ENCODE measurements around the gene ASAP2.

Gene ASAP2

GRCh38 chr2:9273486-9274130, 67.0 kb downstream of the ASAP2 start:
- H3K4me3 ChIP-seq (ENCODE audit: low read depth in 1 of 2, low read length in 2 of 2), result no peak overlapping the region
- peaks cover 3 to 21% of the 10 kb centered on the region in 2 donors for H3K4me1 ChIP-seq (ENCODE audit: control insufficient read depth in 1 of 2, insufficient read depth in 2 of 2, low read length in 2 of 2)
- no peaks in the 10 kb centered on the region for H3K9me3 ChIP-seq (ENCODE audit: control insufficient read depth in 1 of 2, low read length in 2 of 2)
- H3K27ac ChIP-seq (ENCODE audit: low read length), result no peak overlapping the region
- no peaks in the 10 kb centered on the region for H3K36me3 ChIP-seq (ENCODE audit: control insufficient read depth in 1 of 2, insufficient read depth in 2 of 2, low read length in 2 of 2)
- H3K27me3 ChIP-seq (ENCODE audit: low read depth, low read length), result no peaks in the 10 kb centered on the region

DNA sequence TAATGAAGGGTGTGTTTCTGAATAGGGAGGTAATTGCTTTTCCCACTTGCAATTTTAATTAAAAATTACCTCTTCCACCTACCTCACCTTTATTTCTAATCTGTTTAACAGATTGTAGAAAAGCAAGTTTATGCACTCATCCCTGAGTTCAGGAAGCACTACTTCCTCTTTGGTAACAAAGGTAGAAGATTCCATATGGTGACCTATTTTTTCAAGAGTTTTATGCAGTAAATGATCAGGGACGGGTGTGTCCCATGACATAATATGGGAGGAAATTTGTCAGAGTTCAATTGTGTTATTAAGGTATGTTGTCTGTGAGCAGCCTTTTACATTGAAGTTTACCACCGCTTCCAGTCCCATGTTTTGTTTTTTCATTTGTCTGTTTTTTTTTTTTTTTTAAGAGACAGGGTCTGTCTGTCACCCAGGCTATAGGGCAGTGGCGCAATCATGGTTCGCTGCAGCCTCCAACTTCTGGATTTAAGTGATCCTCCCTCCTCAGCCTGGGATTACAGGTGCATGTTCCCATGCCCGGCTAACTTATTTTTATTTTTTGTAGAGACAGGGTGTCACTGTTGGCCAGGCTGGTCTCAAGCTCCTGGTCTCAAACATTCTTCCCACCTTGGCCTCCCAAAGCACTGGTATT, 68.2 kb downstream of the ASAP2 start:
- Histone ChIP-seq H3K27ac (ENCODE audit: low read length) (no peak overlapping the region), H3K9me3 (ENCODE audit: control insufficient read depth in 1 of 2, low read length in 2 of 2) (no peaks in the 10 kb centered on the region), H3K4me3 (ENCODE audit: low read depth in 1 of 2, low read length in 2 of 2) (no peak overlapping the region), H3K36me3 (ENCODE audit: control insufficient read depth in 1 of 2, insufficient read depth in 2 of 2, low read length in 2 of 2) (no peaks in the 10 kb centered on the region), H3K4me1 (ENCODE audit: control insufficient read depth in 1 of 2, insufficient read depth in 2 of 2, low read length in 2 of 2) (peaks cover 3 to 16% of the 10 kb centered on the region in 2 donors), H3K27me3 (ENCODE audit: low read depth, low read length) (no peaks in the 10 kb centered on the region)

DNA sequence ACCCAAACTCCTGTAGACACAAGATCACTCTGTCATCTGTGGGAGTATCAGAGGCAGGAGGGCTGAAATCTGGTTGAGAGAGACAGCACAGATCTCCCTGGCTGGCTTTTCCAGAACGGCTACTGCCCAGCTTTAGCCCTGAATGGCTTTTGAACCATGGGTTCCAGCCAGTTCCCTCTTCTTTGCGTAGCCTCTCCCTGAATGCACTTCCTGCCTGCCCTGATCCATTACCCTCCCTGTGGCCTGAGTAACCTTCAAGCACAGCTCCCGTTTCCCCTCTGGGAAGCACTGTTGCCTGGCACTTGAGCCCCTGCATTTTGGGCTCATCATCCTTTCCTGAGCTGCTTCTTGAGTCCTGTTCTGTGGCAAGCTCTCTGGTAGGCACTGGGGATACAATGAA, 68.8 kb downstream of the ASAP2 start:
- H3K27ac ChIP-seq (ENCODE audit: low read length), result no peak overlapping the region
- H3K9me3 ChIP-seq (ENCODE audit: control insufficient read depth in 1 of 2, low read length in 2 of 2), result no peaks in the 10 kb centered on the region
- H3K4me1 ChIP-seq (ENCODE audit: control insufficient read depth in 1 of 2, insufficient read depth in 2 of 2, low read length in 2 of 2), result peaks cover 3 to 16% of the 10 kb centered on the region in 2 donors
- peaks cover 0 to 4% of the 10 kb centered on the region in 2 donors for H3K36me3 ChIP-seq (ENCODE audit: control insufficient read depth in 1 of 2, insufficient read depth in 2 of 2, low read length in 2 of 2)
- no peak overlapping the region for H3K4me3 ChIP-seq (ENCODE audit: low read depth in 1 of 2, low read length in 2 of 2)
- no peaks in the 10 kb centered on the region for H3K27me3 ChIP-seq (ENCODE audit: low read depth, low read length)

- H3K4me1 ChIP-seq (ENCODE audit: control insufficient read depth in 1 of 2, insufficient read depth in 2 of 2, low read length in 2 of 2), result peaks cover 3 to 16% of the 10 kb centered on the region in 2 donors
- H3K27me3 ChIP-seq (ENCODE audit: low read depth, low read length), result no peaks in the 10 kb centered on the region
- H3K27ac ChIP-seq (ENCODE audit: low read length), result no peak overlapping the region
- no peak overlapping the region for H3K4me3 ChIP-seq (ENCODE audit: low read depth in 1 of 2, low read length in 2 of 2)
- H3K36me3 ChIP-seq (ENCODE audit: control insufficient read depth in 1 of 2, insufficient read depth in 2 of 2, low read length in 2 of 2), result peaks cover 0 to 4% of the 10 kb centered on the region in 2 donors
- H3K9me3 ChIP-seq (ENCODE audit: control insufficient read depth in 1 of 2, low read length in 2 of 2), result no peaks in the 10 kb centered on the region
Measured at GRCh38 chr2:9276074-9276473, 69.5 kb downstream of the ASAP2 start.

- no peaks in the 10 kb centered on the region for H3K9me3 ChIP-seq (ENCODE audit: control insufficient read depth in 1 of 2, low read length in 2 of 2)
- no peak overlapping the region for H3K4me3 ChIP-seq (ENCODE audit: low read depth in 1 of 2, low read length in 2 of 2)
- H3K27me3 ChIP-seq (ENCODE audit: low read depth, low read length), result no peaks in the 10 kb centered on the region
- H3K27ac ChIP-seq (ENCODE audit: low read length), result no peak overlapping the region
- peaks cover 3 to 16% of the 10 kb centered on the region in 2 donors for H3K4me1 ChIP-seq (ENCODE audit: control insufficient read depth in 1 of 2, insufficient read depth in 2 of 2, low read length in 2 of 2)
- H3K36me3 ChIP-seq (ENCODE audit: control insufficient read depth in 1 of 2, insufficient read depth in 2 of 2, low read length in 2 of 2), result peaks cover 0 to 4% of the 10 kb centered on the region in 2 donors
Measured at GRCh38 chr2:9276901-9277451, 70.4 kb downstream of the ASAP2 start.

DNA sequence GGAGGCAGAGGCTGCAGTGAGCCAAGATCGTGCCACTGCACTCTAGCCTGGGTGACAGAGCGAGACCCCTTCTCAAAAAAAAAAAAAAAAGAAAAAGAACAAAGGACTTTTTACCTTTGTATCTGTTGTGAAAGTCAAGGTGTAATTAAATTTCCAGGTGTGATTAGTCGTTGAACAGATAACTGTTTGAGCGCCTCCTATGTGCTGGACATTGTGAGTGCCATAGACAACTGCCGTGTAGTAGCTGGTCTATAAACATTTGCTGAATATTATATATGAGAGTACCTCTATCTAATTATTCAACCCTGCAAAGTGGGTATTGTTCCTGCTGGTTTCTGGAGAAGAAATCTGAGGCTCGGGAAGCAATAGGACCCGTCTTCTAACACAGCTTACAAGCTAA, 71.8 kb downstream of the ASAP2 start:
- peaks cover 0 to 4% of the 10 kb centered on the region in 2 donors for H3K36me3 ChIP-seq (ENCODE audit: control insufficient read depth in 1 of 2, insufficient read depth in 2 of 2, low read length in 2 of 2)
- no peaks in the 10 kb centered on the region for H3K27me3 ChIP-seq (ENCODE audit: low read depth, low read length)
- no peaks in the 10 kb centered on the region for H3K9me3 ChIP-seq (ENCODE audit: control insufficient read depth in 1 of 2, low read length in 2 of 2)
- H3K27ac ChIP-seq (ENCODE audit: low read length), result no peak overlapping the region
- no peak overlapping the region for H3K4me3 ChIP-seq (ENCODE audit: low read depth in 1 of 2, low read length in 2 of 2)
- H3K4me1 ChIP-seq (ENCODE audit: control insufficient read depth in 1 of 2, insufficient read depth in 2 of 2, low read length in 2 of 2), result peaks cover 3 to 16% of the 10 kb centered on the region in 2 donors

GRCh38 chr2:9279426-9279825, 72.8 kb downstream of the ASAP2 start:
- Histone ChIP-seq H3K27me3 (ENCODE audit: low read depth, low read length) (no peaks in the 10 kb centered on the region), H3K9me3 (ENCODE audit: control insufficient read depth in 1 of 2, low read length in 2 of 2) (no peaks in the 10 kb centered on the region), H3K4me1 (ENCODE audit: control insufficient read depth in 1 of 2, insufficient read depth in 2 of 2, low read length in 2 of 2) (peaks cover 3 to 13% of the 10 kb centered on the region in 2 donors), H3K4me3 (ENCODE audit: low read depth in 1 of 2, low read length in 2 of 2) (no peak overlapping the region), H3K27ac (ENCODE audit: low read length) (no peak overlapping the region), H3K36me3 (ENCODE audit: control insufficient read depth in 1 of 2, insufficient read depth in 2 of 2, low read length in 2 of 2) (peaks cover 0 to 4% of the 10 kb centered on the region in 2 donors)

GRCh38 chr2:9280224-9280623, 73.6 kb downstream of the ASAP2 start:
- no peaks in the 10 kb centered on the region for H3K27me3 ChIP-seq (ENCODE audit: low read depth, low read length)
- peaks cover 3 to 6% of the 10 kb centered on the region in 2 donors for H3K4me1 ChIP-seq (ENCODE audit: control insufficient read depth in 1 of 2, insufficient read depth in 2 of 2, low read length in 2 of 2)

DNA sequence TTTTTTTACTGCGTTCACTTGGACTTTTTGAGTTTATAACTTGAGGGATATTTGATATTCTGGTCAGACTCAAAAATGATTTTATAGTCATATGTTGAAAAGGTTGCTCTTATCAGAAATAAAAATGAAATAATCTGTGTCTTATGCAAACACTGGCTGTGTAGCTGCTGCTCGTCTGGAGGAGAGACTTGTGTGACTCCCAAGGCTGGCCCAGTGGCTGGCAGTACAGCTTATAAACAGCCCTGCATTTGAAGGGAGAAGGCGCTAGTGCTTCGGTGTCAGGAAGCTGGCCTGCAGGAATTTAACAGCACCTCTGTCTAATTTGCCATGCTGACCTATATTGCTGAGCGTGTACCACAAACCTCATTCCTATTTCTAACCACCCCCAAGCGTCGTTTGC, 74.5 kb downstream of the ASAP2 start:
- H3K4me1 ChIP-seq (ENCODE audit: control insufficient read depth in 1 of 2, insufficient read depth in 2 of 2, low read length in 2 of 2), result peaks cover 0 to 10% of the 10 kb centered on the region in 2 donors
- H3K4me3 ChIP-seq (ENCODE audit: low read depth in 1 of 2, low read length in 2 of 2), result no peak overlapping the region
- no peaks in the 10 kb centered on the region for H3K27me3 ChIP-seq (ENCODE audit: low read depth, low read length)
- H3K9me3 ChIP-seq (ENCODE audit: control insufficient read depth in 1 of 2, low read length in 2 of 2), result no peaks in the 10 kb centered on the region
- H3K27ac ChIP-seq (ENCODE audit: low read length), result no peak overlapping the region
- H3K36me3 ChIP-seq (ENCODE audit: control insufficient read depth in 1 of 2, insufficient read depth in 2 of 2, low read length in 2 of 2), result peaks cover 0 to 4% of the 10 kb centered on the region in 2 donors

More at GRCh38 chr2:9280224-9280623, 73.6 kb downstream of the ASAP2 start:
- Histone ChIP-seq H3K36me3 (ENCODE audit: control insufficient read depth in 1 of 2, insufficient read depth in 2 of 2, low read length in 2 of 2) (peaks cover 0 to 4% of the 10 kb centered on the region in 2 donors), H3K27ac (ENCODE audit: low read length) (no peak overlapping the region), H3K4me3 (ENCODE audit: low read depth in 1 of 2, low read length in 2 of 2) (no peak overlapping the region), H3K9me3 (ENCODE audit: control insufficient read depth in 1 of 2, low read length in 2 of 2) (no peaks in the 10 kb centered on the region)

- Histone ChIP-seq H3K36me3 (ENCODE audit: control insufficient read depth in 1 of 2, insufficient read depth in 2 of 2, low read length in 2 of 2) (peaks cover 0 to 9% of the 10 kb centered on the region in 2 donors), H3K4me1 (ENCODE audit: control insufficient read depth in 1 of 2, insufficient read depth in 2 of 2, low read length in 2 of 2) (peaks cover 0 to 5% of the 10 kb centered on the region in 2 donors), H3K9me3 (ENCODE audit: control insufficient read depth in 1 of 2, low read length in 2 of 2) (no peaks in the 10 kb centered on the region), H3K27ac (ENCODE audit: low read length) (no peak overlapping the region), H3K4me3 (ENCODE audit: low read depth in 1 of 2, low read length in 2 of 2) (no peak overlapping the region), H3K27me3 (ENCODE audit: low read depth, low read length) (no peaks in the 10 kb centered on the region)
Measured at GRCh38 chr2:9282128-9283112, 75.8 kb downstream of the ASAP2 start.
